ENCODE data around the gene TPBGL. TPM values are rescaled to one million over a fixed set of nuclear protein-coding genes. Genes with fewer than 3 reads are reported as not detected.

TPBGL gene
- total and polyA plus RNA-seq, 2 experiments from 2014 or later, result 0.08 to 0.21 TPM

DNA sequence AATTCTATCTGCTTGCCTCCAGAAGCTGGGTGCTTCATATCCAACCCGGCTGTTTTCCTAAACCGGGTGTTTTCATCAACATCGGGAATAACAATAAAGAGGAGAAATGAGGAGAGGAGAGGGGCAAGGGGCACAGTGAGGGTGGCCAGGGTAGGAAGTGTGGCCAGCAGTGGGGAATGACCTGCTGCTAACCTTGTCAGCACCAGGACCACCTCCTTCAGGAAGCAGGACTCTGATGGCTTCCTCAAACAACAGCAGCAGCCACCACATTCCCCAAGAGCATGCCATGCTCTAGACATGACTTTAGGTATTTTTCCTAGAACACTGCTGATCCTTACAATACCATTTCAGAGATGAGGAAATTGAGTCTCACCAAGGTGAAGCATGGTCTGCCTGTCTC, 52.4 kb downstream of the TPBGL start:
- Mint-ChIP-seq H3K4me3 (no peak overlapping the region), H3K9me3 (no peaks in the 10 kb centered on the region; the same call in 1 of the 3 replicates), H3K4me1 (peaks cover 27% of the 10 kb centered on the region), H3K27me3 (ENCODE audit: insufficient read depth, low read depth, poor library complexity) (peaks cover 7% of the 10 kb centered on the region), H3K36me3 (ENCODE audit: low read depth) (peaks cover 47% of the 10 kb centered on the region), H3K27ac (no peak overlapping the region)
- H4K20me1 ChIP-seq (replicated peaks; ENCODE audit: insufficient read depth), result no peaks in the 10 kb centered on the region
- no peak overlapping the region for H3K27ac ChIP-seq (ENCODE audit: low read depth)
- no peak for TF ChIP-seq POLR2AphosphoS5 (IDR thresholded peaks at IDR 0.05; ENCODE audit: low read depth)
- no peak for TF ChIP-seq EZH2phosphoT487 (IDR thresholded peaks at IDR 0.05; ENCODE audit: unreplicated experiment)
- TF ChIP-seq CREB1 (CRISPR knock-in tag; IDR thresholded peaks at IDR 0.05; ENCODE audit: low read depth), result no peak
- no peak for TF ChIP-seq STAT1 (IDR thresholded peaks at IDR 0.05; ENCODE audit: unreplicated experiment)
- no peak for TF ChIP-seq EZH2 (IDR thresholded peaks at IDR 0.05; ENCODE audit: low read depth, unreplicated experiment)
- TF ChIP-seq JUNB (IDR thresholded peaks at IDR 0.05; ENCODE audit: unreplicated experiment), result no peak
- TF ChIP-seq, protein P1, sequence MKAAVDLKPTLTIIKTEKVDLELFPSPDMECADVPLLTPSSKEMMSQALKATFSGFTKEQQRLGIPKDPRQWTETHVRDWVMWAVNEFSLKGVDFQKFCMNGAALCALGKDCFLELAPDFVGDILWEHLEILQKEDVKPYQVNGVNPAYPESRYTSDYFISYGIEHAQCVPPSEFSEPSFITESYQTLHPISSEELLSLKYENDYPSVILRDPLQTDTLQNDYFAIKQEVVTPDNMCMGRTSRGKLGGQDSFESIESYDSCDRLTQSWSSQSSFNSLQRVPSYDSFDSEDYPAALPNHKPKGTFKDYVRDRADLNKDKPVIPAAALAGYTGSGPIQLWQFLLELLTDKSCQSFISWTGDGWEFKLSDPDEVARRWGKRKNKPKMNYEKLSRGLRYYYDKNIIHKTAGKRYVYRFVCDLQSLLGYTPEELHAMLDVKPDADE (IDR thresholded peaks at IDR 0.05), result no peak
- no peak for TF ChIP-seq NANOG (IDR thresholded peaks at IDR 0.05; ENCODE audit: borderline replicate concordance)
- no peak for TF ChIP-seq ZNF114 (CRISPR knock-in tag; IDR thresholded peaks at IDR 0.05)
- no peak for TF ChIP-seq CTCF (conservative IDR thresholded peaks at IDR 0.05; ENCODE audit: low read depth in 2 of 2)
- no peak overlapping the region for H2AFZ ChIP-seq
- DNase-seq (ENCODE audit: low spot score), result no peak
- no peaks in the 10 kb centered on the region for H3K9me2 ChIP-seq (ENCODE audit: insufficient read depth)
- H3K79me2 ChIP-seq (replicated peaks; ENCODE audit: insufficient read depth), result no peaks in the 10 kb centered on the region
- no peak overlapping the region for H3K4me3 ChIP-seq
- no peaks in the 10 kb centered on the region for H3F3A ChIP-seq (replicated peaks; ENCODE audit: low read depth)
- H3K27me3 ChIP-seq (ENCODE audit: insufficient read depth), result no peaks in the 10 kb centered on the region
- no peak overlapping the region for H3K4me2 ChIP-seq
- no peak for ATAC-seq
- no peaks in the 10 kb centered on the region for H3K36me3 ChIP-seq (ENCODE audit: insufficient read depth)
- H3K4me1 ChIP-seq (ENCODE audit: insufficient read depth), result no peaks in the 10 kb centered on the region

Other genes with a start within 250 kb of the TPBGL start
- not detected in 2 replicates for gene OR2AT4, start 143.9 kb upstream of the TPBGL start, total RNA-seq (2014; rRNA removed; shearing (Covaris generic))
- not detected in 2 replicates for gene OR2AT4, start 143.9 kb upstream of the TPBGL start, polyA plus RNA-seq (2016; fragmentation: Nextera tagmentation; extraction: Ambion mirVana)
- gene SLCO2B1, start 89.7 kb upstream of the TPBGL start, total RNA-seq (2014; rRNA removed; shearing (Covaris generic)), result not detected in 2 replicates
- gene SLCO2B1, start 89.7 kb upstream of the TPBGL start, polyA plus RNA-seq (2016; fragmentation: Nextera tagmentation; extraction: Ambion mirVana), result 0.03 TPM in 1 of 2 replicates, not detected in the other
- 11.1 and 17.0 TPM in 2 replicates for gene ARRB1, start 110.9 kb downstream of the TPBGL start, total RNA-seq (2014; rRNA removed; shearing (Covaris generic))
- gene ARRB1, start 110.9 kb downstream of the TPBGL start, polyA plus RNA-seq (2016; fragmentation: Nextera tagmentation; extraction: Ambion mirVana), result 5.8 and 6.3 TPM in 2 replicates
- gene RPS3, start 158.7 kb downstream of the TPBGL start, total RNA-seq (2014; rRNA removed; shearing (Covaris generic)), result 1,200 and 1,745 TPM in 2 replicates
- gene RPS3, start 158.7 kb downstream of the TPBGL start, polyA plus RNA-seq (2016; fragmentation: Nextera tagmentation; extraction: Ambion mirVana), result 2,793 and 2,848 TPM in 2 replicates
- 0.28 and 1.1 TPM in 2 replicates for gene KLHL35, start 192.4 kb downstream of the TPBGL start, total RNA-seq (2014; rRNA removed; shearing (Covaris generic))
- 0.10 TPM in 1 of 2 replicates, not detected in the other for gene KLHL35, start 192.4 kb downstream of the TPBGL start, polyA plus RNA-seq (2016; fragmentation: Nextera tagmentation; extraction: Ambion mirVana)